Measurements from ENCODE around the gene ADSS1.

ADSS1 gene

GRCh38 chr14:104678901-104679705, 44.9 kb upstream of the ADSS1 start:
- TF ChIP-seq CTCF (IDR thresholded peaks at IDR 0.05; ENCODE audit: low read depth, low read length): no peak
- no peak for DNase-seq (ENCODE audit: extremely low read depth, low read depth)

GRCh38 chr14:104680056-104680805, 43.8 kb upstream of the ADSS1 start:
- TF ChIP-seq CTCF (IDR thresholded peaks at IDR 0.05; ENCODE audit: low read depth, low read length): no peak
- no peak for DNase-seq (ENCODE audit: extremely low read depth, low read depth)

- TF ChIP-seq CTCF (IDR thresholded peaks at IDR 0.05; ENCODE audit: low read depth, low read length): peak; percentile 7
- no peak for DNase-seq (ENCODE audit: extremely low read depth, low read depth)
Observed at GRCh38 chr14:104680806-104681688, 43.0 kb upstream of the ADSS1 start.

- peak; percentile 43 for DNase-seq (ENCODE audit: extremely low read depth, low read depth)
- TF ChIP-seq CTCF (IDR thresholded peaks at IDR 0.05; ENCODE audit: low read depth, low read length): no peak; the same call in 1 of the 2 replicates
Observed at GRCh38 chr14:104681689-104682074, 42.3 kb upstream of the ADSS1 start.

- TF ChIP-seq CTCF (IDR thresholded peaks at IDR 0.05; ENCODE audit: low read depth, low read length): no peak
- no peak for DNase-seq (ENCODE audit: extremely low read depth, low read depth)
Observed at GRCh38 chr14:104682107-104682593, 41.9 kb upstream of the ADSS1 start.

- no peak for DNase-seq (ENCODE audit: extremely low read depth, low read depth)
- TF ChIP-seq CTCF (IDR thresholded peaks at IDR 0.05; ENCODE audit: low read depth, low read length): no peak
Observed at GRCh38 chr14:104683653-104684448, 40.2 kb upstream of the ADSS1 start.
